Measurements from ENCODE around the gene MDK. TPM values are rescaled to one million over a fixed set of nuclear protein-coding genes. Genes with fewer than 3 reads are reported as not detected.

Gene MDK
- total and polyA plus RNA-seq, 2 donors (not counting 3 experiments of a cell fraction or from before 2014, with no cell fraction given), result 331 to 893 TPM

GRCh38 chr11:46407635-46408034 lies 26.2 kb downstream of the MDK start:
- H3K36me3 ChIP-seq (ENCODE audit: control insufficient read depth in 2 of 2, extremely low read depth in 1 of 2, insufficient read depth in 2 of 2, low read length in 2 of 2), result peaks cover 3 to 15% of the 10 kb centered on the region in 2 experiments
- POLR2A ChIA-PET, result no interaction called here
- H3K27ac ChIP-seq (ENCODE audit: insufficient read depth, low read depth, low read length), result no peak overlapping the region
- no peaks in the 10 kb centered on the region for H3K9me3 ChIP-seq (replicated peaks; ENCODE audit: control insufficient read depth, insufficient read depth, low read length)
- no peak overlapping the region for H3K4me3 ChIP-seq (replicated peaks in 1 of 3; ENCODE audit: insufficient read depth in 1 of 3, low read depth in 1 of 3, low read length in 3 of 3)
- FAIRE-seq (no peak), DNase-seq (ENCODE audit: low read depth, low spot score) (no peak)
- no peaks in the 10 kb centered on the region for H3K9me1 ChIP-seq (replicated peaks; ENCODE audit: control insufficient read depth, extremely low read depth, insufficient read depth, low read length)
- dilution Hi-C loops (cut with MboI; ENCODE audit: extremely low pct_ligation_motif_present, low sequenced_read_pairs) (no loop called here), intact Hi-C loops (cut with micrococcal nuclease) (no loop called here)
- CTCF ChIA-PET, result no interaction called here
- no peak overlapping the region for H3K4me2 ChIP-seq (ENCODE audit: insufficient read depth, low read length)
- no peaks in the 10 kb centered on the region for H4K20me1 ChIP-seq (replicated peaks; ENCODE audit: control insufficient read depth, extremely low read depth, insufficient read depth, low read length)
- TF ChIP-seq GATA2 (IDR thresholded peaks at IDR 0.05; ENCODE audit: insufficient read depth, insufficient read length, low read depth, low read length) (no peak), POLR2AphosphoS5 (IDR thresholded peaks at IDR 0.05; ENCODE audit: insufficient read depth, low read depth, low read length) (no peak), MAX (IDR thresholded peaks at IDR 0.05; ENCODE audit: insufficient read depth, insufficient read length) (no peak), FOS (IDR thresholded peaks at IDR 0.05; ENCODE audit: borderline replicate concordance, insufficient read depth, low read length) (no peak), POLR2A (IDR thresholded peaks at IDR 0.05; ENCODE audit: low read depth, low read length) (no peak), MYC (IDR thresholded peaks at IDR 0.05; ENCODE audit: low read depth, low read length) (no peak), CTCF (IDR thresholded peaks at IDR 0.05; ENCODE audit: extremely low read depth in 1 of 2, insufficient read depth in 1 of 2, low read depth in 1 of 2, low read length in 2 of 2) (no peak), JUN (IDR thresholded peaks at IDR 0.05; ENCODE audit: borderline replicate concordance, insufficient read depth, insufficient read length, low read depth) (no peak), EZH2 (IDR thresholded peaks at IDR 0.05; ENCODE audit: borderline replicate concordance, low read depth, low read length, severe bottlenecking) (no peak)
- H3K4me1 ChIP-seq (ENCODE audit: control insufficient read depth, extremely low read depth, insufficient read depth, low read length), result no peaks in the 10 kb centered on the region
- H3K27me3 ChIP-seq (ENCODE audit: control insufficient read depth in 2 of 2, insufficient read depth in 2 of 2, low read length in 2 of 2), result no peaks in the 10 kb centered on the region
- H2AFZ ChIP-seq (ENCODE audit: low read depth, low read length), result no peak overlapping the region
- no peaks in the 10 kb centered on the region for H3K79me2 ChIP-seq (ENCODE audit: control insufficient read depth, insufficient read depth, low read length)
- BruUV-seq (replicated peaks), result no TSS peak
- no peak overlapping the region for H3K9ac ChIP-seq (replicated peaks; ENCODE audit: extremely low read depth, insufficient read depth, low read length)
